Mucosa of descending colon (tissue), 3 donors: Measurements from ENCODE around the gene YEATS4. TPM values are rescaled to one million over a fixed set of nuclear protein-coding genes. Genes with fewer than 3 reads are reported as not detected.

Experiments
- ATAC-seq: fragments of 200-7000 bp; cut with Tn5 transposase; one replicate; pipeline ENCODE4 v1.9.1; 2020; ENCODE audit warnings: mild to moderate bottlenecking, moderate library complexity
- DNase-seq, 3 donors: peaks; one replicate each; pipeline ENCODE4 v3.0.0-alpha.2; 2020
- H3K36me3 ChIP-seq: fragments of 200-600 bp; one replicate; pipeline ENCODE4 v1.8.0; 2021; ENCODE audit warnings: low read depth, mild to moderate bottlenecking
- H3K4me1 ChIP-seq: fragments of 200-600 bp; one replicate; pipeline ENCODE4 v1.8.0; 2021; ENCODE audit warnings: low read depth, mild to moderate bottlenecking
- H3K4me3 ChIP-seq: fragments of 200-600 bp; one replicate; pipeline ENCODE4 v1.8.0; 2021; ENCODE audit warnings: mild to moderate bottlenecking
- H3K9me3 ChIP-seq: fragments of 200-600 bp; one replicate; pipeline ENCODE4 v1.8.0; 2021; ENCODE audit warnings: mild to moderate bottlenecking
- CTCF ChIP-seq: fragments of 200-600 bp; IDR thresholded peaks from one replicate; pipeline ENCODE4 v1.8.0; 2022; ENCODE audit warnings: antibody characterized with exemption, mild to moderate bottlenecking
- intact Hi-C, 2 donors: fragments of 100-400 bp; cut with DNase I in 1 of 2; cut with micrococcal nuclease in 1 of 2; formaldehyde crosslinking; loops; one replicate each; pipeline versions ENCODE4 v1.11.0 to v1.11.1; 2022; cut with DNase I, micrococcal nuclease
- total RNA-seq, 3 donors: library from RNA; stranded (reverse); fragmentation: NEBNext Ultra II Directional in 2 of 3; extraction: Animal tissue kit (Norgen Biotek cat#: 25700) in 2 of 3; gene quantifications; one replicate each; pipeline versions ENCODE4 v1.2.1 to v1.2.4, GENCODE V29; 2021 to 2023
- donor health status: DM: no; HTN: no; CAD: no; lungs with moderate emphysema.
- donor health status: DM: no; HTN: no; CAD: no.
- donor health status: DM: no; HTN: yes; CAD: no.

The YEATS4 gene
- total RNA-seq, 3 donors from 2014 or later, result 8.8 to 12.8 (median 10.7) TPM

- Histone ChIP-seq H3K9me3 (no peaks in the 10 kb centered on the region), H3K36me3 (no peaks in the 10 kb centered on the region), H3K4me3 (no peak overlapping the region), H3K4me1 (no peaks in the 10 kb centered on the region)
- intact Hi-C loops, result no loop called here
- DNase-seq (no peak), ATAC-seq (no peak)
- TF ChIP-seq CTCF, result no peak
Measured at GRCh38 chr12:69338936-69339335, 20.6 kb upstream of the YEATS4 start.

- TF ChIP-seq CTCF, result no peak
- no peak for ATAC-seq
Measured at GRCh38 chr12:69339999-69340398, 19.5 kb upstream of the YEATS4 start.

GRCh38 chr12:69341328-69341727 is 18.2 kb upstream of the YEATS4 start:
- H3K4me3 ChIP-seq, result no peak overlapping the region
- H3K4me1 ChIP-seq, result no peaks in the 10 kb centered on the region
- intact Hi-C loops, result no loop called here
- H3K36me3 ChIP-seq, result no peaks in the 10 kb centered on the region
- no peak for TF ChIP-seq CTCF
- no peaks in the 10 kb centered on the region for H3K9me3 ChIP-seq
- ATAC-seq (peak; percentile 42), DNase-seq (no peak)

More at GRCh38 chr12:69339999-69340398, 19.5 kb upstream of the YEATS4 start:
- Histone ChIP-seq H3K4me3 (no peak overlapping the region), H3K9me3 (no peaks in the 10 kb centered on the region), H3K36me3 (no peaks in the 10 kb centered on the region), H3K4me1 (no peaks in the 10 kb centered on the region)
- intact Hi-C loops, result no loop called here
- no peak for DNase-seq

- Histone ChIP-seq H3K4me3 (no peak overlapping the region), H3K9me3 (no peaks in the 10 kb centered on the region), H3K4me1 (no peaks in the 10 kb centered on the region), H3K36me3 (no peaks in the 10 kb centered on the region)
- intact Hi-C loops, result no loop called here
- TF ChIP-seq CTCF, result no peak
- no peak for DNase-seq
- no peak for ATAC-seq
Measured at GRCh38 chr12:69342421-69342820, 17.1 kb upstream of the YEATS4 start.

- H3K4me1 ChIP-seq, result no peaks in the 10 kb centered on the region
- no peaks in the 10 kb centered on the region for H3K36me3 ChIP-seq
- no peak for ATAC-seq
- H3K9me3 ChIP-seq, result no peaks in the 10 kb centered on the region
- intact Hi-C loops, result no loop called here
- no peak for TF ChIP-seq CTCF
- H3K4me3 ChIP-seq, result no peak overlapping the region
- DNase-seq, result no peak
Measured at GRCh38 chr12:69343357-69343756, 16.2 kb upstream of the YEATS4 start.
